ENCODE results near the gene FGF23.

FGF23 gene

GRCh38 chr12:4416276-4416675, 36.8 kb upstream of the FGF23 start:
- peaks cover 9% of the 10 kb centered on the region for H3K4me1 ChIP-seq (ENCODE audit: insufficient read depth, low read length, poor library complexity, severe bottlenecking)
- H3K9me2 ChIP-seq (replicated peaks; ENCODE audit: low read depth, low read length): no peaks in the 10 kb centered on the region
- H3K4me2 ChIP-seq (ENCODE audit: low read depth, low read length, poor library complexity, severe bottlenecking): no peak overlapping the region
- H3F3A ChIP-seq (ENCODE audit: low read depth): no peaks in the 10 kb centered on the region
- H4K20me1 ChIP-seq (ENCODE audit: insufficient read depth, low read length, poor library complexity, severe bottlenecking): no peaks in the 10 kb centered on the region
- no peaks in the 10 kb centered on the region for H3K79me2 ChIP-seq (ENCODE audit: insufficient read depth, low read length)
- no peaks in the 10 kb centered on the region for H3K27me3 ChIP-seq (ENCODE audit: insufficient read depth, low read length, poor library complexity, severe bottlenecking)
- H3K36me3 ChIP-seq (ENCODE audit: insufficient read depth, low read length): no peaks in the 10 kb centered on the region
- TF ChIP-seq CTCF (conservative IDR thresholded peaks at IDR 0.05; ENCODE audit: low read length): no peak
- TF ChIP-seq EZH2phosphoT487 (IDR thresholded peaks at IDR 0.05; ENCODE audit: borderline replicate concordance): no peak
- H3K4me3 ChIP-seq (ENCODE audit: low read length, poor library complexity, severe bottlenecking): no peak overlapping the region
- no peak overlapping the region for H2AFZ ChIP-seq (ENCODE audit: low read length)
- H3K9ac ChIP-seq (ENCODE audit: low read depth, low read length, poor library complexity, severe bottlenecking): no peak overlapping the region
- H3K9me3 ChIP-seq (ENCODE audit: insufficient read depth, low read depth, low read length): no peaks in the 10 kb centered on the region

GRCh38 chr12:4412465-4412864, 33.0 kb upstream of the FGF23 start:
- Histone ChIP-seq H3K9me3 (ENCODE audit: insufficient read depth, low read depth, low read length) (no peaks in the 10 kb centered on the region), H3K36me3 (ENCODE audit: insufficient read depth, low read length) (no peaks in the 10 kb centered on the region), H3K9me2 (replicated peaks; ENCODE audit: low read depth, low read length) (no peaks in the 10 kb centered on the region), H3K4me1 (ENCODE audit: insufficient read depth, low read length, poor library complexity, severe bottlenecking) (peaks cover 9% of the 10 kb centered on the region), H3K79me2 (ENCODE audit: insufficient read depth, low read length) (no peaks in the 10 kb centered on the region), H2AFZ (ENCODE audit: low read length) (no peak overlapping the region), H3K4me3 (ENCODE audit: low read length, poor library complexity, severe bottlenecking) (no peak overlapping the region), H4K20me1 (ENCODE audit: insufficient read depth, low read length, poor library complexity, severe bottlenecking) (no peaks in the 10 kb centered on the region), H3K4me2 (ENCODE audit: low read depth, low read length, poor library complexity, severe bottlenecking) (no peak overlapping the region), H3F3A (ENCODE audit: low read depth) (no peaks in the 10 kb centered on the region), H3K27me3 (ENCODE audit: insufficient read depth, low read length, poor library complexity, severe bottlenecking) (no peaks in the 10 kb centered on the region), H3K9ac (ENCODE audit: low read depth, low read length, poor library complexity, severe bottlenecking) (no peak overlapping the region)
- TF ChIP-seq CTCF (conservative IDR thresholded peaks at IDR 0.05; ENCODE audit: low read length) (no peak), EZH2phosphoT487 (IDR thresholded peaks at IDR 0.05; ENCODE audit: borderline replicate concordance) (no peak)

GRCh38 chr12:4412056-4412455, 32.5 kb upstream of the FGF23 start:
- TF ChIP-seq EZH2phosphoT487 (IDR thresholded peaks at IDR 0.05; ENCODE audit: borderline replicate concordance): no peak
- TF ChIP-seq CTCF (conservative IDR thresholded peaks at IDR 0.05; ENCODE audit: low read length): no peak
- Histone ChIP-seq H3K9ac (ENCODE audit: low read depth, low read length, poor library complexity, severe bottlenecking) (no peak overlapping the region), H2AFZ (ENCODE audit: low read length) (no peak overlapping the region), H3K9me2 (replicated peaks; ENCODE audit: low read depth, low read length) (no peaks in the 10 kb centered on the region), H3K9me3 (ENCODE audit: insufficient read depth, low read depth, low read length) (no peaks in the 10 kb centered on the region), H4K20me1 (ENCODE audit: insufficient read depth, low read length, poor library complexity, severe bottlenecking) (no peaks in the 10 kb centered on the region), H3K4me3 (ENCODE audit: low read length, poor library complexity, severe bottlenecking) (no peak overlapping the region), H3K36me3 (ENCODE audit: insufficient read depth, low read length) (no peaks in the 10 kb centered on the region), H3K79me2 (ENCODE audit: insufficient read depth, low read length) (no peaks in the 10 kb centered on the region), H3K4me1 (ENCODE audit: insufficient read depth, low read length, poor library complexity, severe bottlenecking) (peaks cover 9% of the 10 kb centered on the region), H3K4me2 (ENCODE audit: low read depth, low read length, poor library complexity, severe bottlenecking) (no peak overlapping the region), H3K27me3 (ENCODE audit: insufficient read depth, low read length, poor library complexity, severe bottlenecking) (no peaks in the 10 kb centered on the region), H3F3A (ENCODE audit: low read depth) (no peaks in the 10 kb centered on the region)

Measured in Loucy (cell line).